HT-29 (cell line): ENCODE measurements around the gene HAPLN2. TPM values are rescaled to one million over a fixed set of nuclear protein-coding genes. Genes with fewer than 3 reads are reported as not detected.

ENCODE experiments used
- total RNA-seq: library from RNA; depleted of rRNA; stranded (reverse); fragments of >200 nt; shearing (Covaris generic); gene quantifications from 2 replicates; pipeline ENCODE4 v1.2.3, GENCODE V29; 2014; rRNA removed

Gene HAPLN2
- total RNA-seq, 1 experiment from 2014 or later: 0.10 TPM

Other genes with a start within 250 kb of the HAPLN2 start
- 17.8 and 27.4 TPM in 2 replicates for gene MEF2D, start 118.6 kb upstream of the HAPLN2 start, total RNA-seq
- gene IQGAP3, start 46.9 kb upstream of the HAPLN2 start, total RNA-seq: 55.3 and 61.7 TPM in 2 replicates
- gene TTC24, start 39.7 kb upstream of the HAPLN2 start, total RNA-seq: not detected in 2 replicates
- 206 and 220 TPM in 2 replicates for gene NAXE, start 27.6 kb upstream of the HAPLN2 start, total RNA-seq
- 19.4 and 28.8 TPM in 2 replicates for gene GPATCH4, start 17.9 kb upstream of the HAPLN2 start, total RNA-seq
- not detected in 2 replicates for gene BCAN, start 22.7 kb downstream of the HAPLN2 start, total RNA-seq
- 0.31 and 0.44 TPM in 2 replicates for gene NES, start 58.0 kb downstream of the HAPLN2 start, total RNA-seq
- 289 and 312 TPM in 2 replicates for gene CRABP2, start 86.2 kb downstream of the HAPLN2 start, total RNA-seq
- 30.0 and 30.3 TPM in 2 replicates for gene METTL25B, start 109.1 kb downstream of the HAPLN2 start, total RNA-seq
- 30.8 and 33.2 TPM in 2 replicates for gene ISG20L2, start 109.4 kb downstream of the HAPLN2 start, total RNA-seq
- 111 and 115 TPM in 2 replicates for gene MRPL24, start 121.7 kb downstream of the HAPLN2 start, total RNA-seq
- 490 and 566 TPM in 2 replicates for gene HDGF, start 132.3 kb downstream of the HAPLN2 start, total RNA-seq
- gene PRCC, start 148.1 kb downstream of the HAPLN2 start, total RNA-seq: 61.1 and 61.2 TPM in 2 replicates
- gene SH2D2A, start 197.4 kb downstream of the HAPLN2 start, total RNA-seq: 5.4 and 11.3 TPM in 2 replicates
- gene INSRR, start 239.7 kb downstream of the HAPLN2 start, total RNA-seq: 0.03 TPM in 1 of 2 replicates, not detected in the other
- not detected in 2 replicates for gene NTRK1, start 241.4 kb downstream of the HAPLN2 start, total RNA-seq